SK-N-MC (cell line): ENCODE measurements around the gene SNAP47.
"Not testable (repeated sequence)": the region's sequence is repeated elsewhere in the genome, so short reads cannot be mapped to it uniquely, and the experiment has no call there.

Experiments
- DNase-seq: peaks from one replicate; pipeline ENCODE4 v3.0.0-alpha.2; 2011; ENCODE audit warnings: low read depth, low spot score
- H3K27ac ChIP-seq: fragments of 200-600 bp; sonication (generic); 2 replicates; pipeline ENCODE4 v1.5.1; 2016; ENCODE audit warnings: mixed run types
- H3K36me3 ChIP-seq: fragments of 200-600 bp; sonication (generic); 2 replicates; pipeline ENCODE4 v1.6.1; 2017; ENCODE audit warnings: antibody characterized with exemption, low read length, mixed read lengths; ENCODE audit not compliant: insufficient read depth
- H3K4me3 ChIP-seq: fragments of 200-600 bp; sonication (generic); 2 replicates; pipeline ENCODE4 v1.5.1; 2016
- H3K9ac ChIP-seq: fragments of 200-600 bp; sonication (generic); 2 replicates; pipeline ENCODE4 v1.8.0; 2017; ENCODE audit warnings: mixed run types, mixed read lengths; ENCODE audit not compliant: insufficient read length
- H3K9me3 ChIP-seq: fragments of 200-600 bp; sonication (generic); 2 replicates; pipeline ENCODE4 v1.6.1; 2017; ENCODE audit warnings: low read depth, mild to moderate bottlenecking, antibody characterized with exemption, low read length, moderate library complexity, mixed read lengths
- EZH2 ChIP-seq: fragments of 200-600 bp; sonication (generic); IDR thresholded peaks from one replicate; pipeline ENCODE4 v1.6.1; 2017; ENCODE audit warnings: antibody characterized with exemption
- FOXP2 ChIP-seq: optimal IDR thresholded peaks from 2 replicates; pipeline ENCODE3; 2011; ENCODE audit warnings: mild to moderate bottlenecking, moderate library complexity; ENCODE audit not compliant: insufficient read depth; ENCODE audit errors: extremely low read length, control extremely low read depth
- POLR2AphosphoS5 ChIP-seq: IDR thresholded peaks from 2 replicates; pipeline ENCODE4 v1.6.1; 2012; ENCODE audit warnings: mild to moderate bottlenecking, low read depth, low read length, borderline replicate concordance

SNAP47 gene

DNA sequence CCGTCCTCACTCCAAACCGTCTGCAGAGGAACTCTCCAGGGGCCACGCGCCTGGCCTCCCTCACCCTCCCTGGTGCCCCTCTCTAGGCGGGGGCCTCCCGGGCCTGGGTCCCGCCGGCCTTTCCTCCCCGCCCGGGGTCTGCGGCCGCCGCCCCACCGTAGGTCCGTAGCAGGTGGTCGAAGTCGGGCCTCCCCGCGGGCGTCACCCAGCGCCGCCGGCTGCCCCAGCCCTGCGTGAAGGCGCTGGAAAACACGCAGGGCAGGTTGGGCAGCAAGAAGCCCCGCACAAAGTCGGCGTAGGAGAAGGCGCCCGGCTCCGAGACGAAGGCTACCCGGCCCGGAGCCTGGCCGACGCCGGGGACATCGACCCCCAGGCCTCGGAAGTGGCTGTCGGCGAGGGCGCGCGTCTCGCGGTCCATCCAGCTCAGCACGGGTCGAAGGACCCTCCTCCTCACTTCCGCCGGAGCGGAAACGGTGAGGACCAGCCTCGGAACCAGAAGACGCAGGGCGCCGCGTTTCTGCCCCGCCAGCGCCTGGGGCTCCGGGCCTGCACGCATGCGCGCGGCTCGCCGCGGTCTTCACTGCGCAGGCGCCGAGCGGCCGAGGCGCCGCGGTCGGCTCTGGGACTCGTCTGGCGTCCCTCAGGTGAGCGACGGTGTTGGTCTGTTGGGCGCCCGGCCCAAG lies at the start of gene SNAP47, which contains the start of gene JMJD4:
Gene SNAP47, plus strand, starts transcription at position 580 of the 683 bp plus-strand sequence. CDS start 12,302 bp downstream, outside the sequence.
Gene JMJD4, minus strand, starts transcription at position 447 of the 683 bp plus-strand sequence. Its CDS starts 29 bp downstream, at position 418.
- DNase-seq, result peak; percentile 18
- no peak within 1 kb of the TSS for H3K27ac ChIP-seq
- peak within 1 kb of the TSS; percentile 96 for H3K4me3 ChIP-seq
- H3K9ac ChIP-seq, result peak within 1 kb of the TSS; percentile 89
- TF ChIP-seq EZH2 (no peak), FOXP2 (no peak), POLR2AphosphoS5 (peak; percentile 91)
- peaks cover 15% of the 10 kb centered on the region for H3K36me3 ChIP-seq
- no peaks in the 10 kb centered on the region for H3K9me3 ChIP-seq

- no peak overlapping the region for H3K27ac ChIP-seq
- no peak overlapping the region for H3K4me3 ChIP-seq
- no peaks in the 10 kb centered on the region for H3K36me3 ChIP-seq
- H3K9ac ChIP-seq, result no peak overlapping the region
- H3K9me3 ChIP-seq, result peaks cover 5% of the 10 kb centered on the region; the same call in 1 of the 2 replicates
- no peak for DNase-seq
- TF ChIP-seq POLR2AphosphoS5 (no peak), FOXP2 (no peak), EZH2 (no peak)
Measured at GRCh38 chr1:227685807-227686206, 49.4 kb upstream of the SNAP47 start.

DNA sequence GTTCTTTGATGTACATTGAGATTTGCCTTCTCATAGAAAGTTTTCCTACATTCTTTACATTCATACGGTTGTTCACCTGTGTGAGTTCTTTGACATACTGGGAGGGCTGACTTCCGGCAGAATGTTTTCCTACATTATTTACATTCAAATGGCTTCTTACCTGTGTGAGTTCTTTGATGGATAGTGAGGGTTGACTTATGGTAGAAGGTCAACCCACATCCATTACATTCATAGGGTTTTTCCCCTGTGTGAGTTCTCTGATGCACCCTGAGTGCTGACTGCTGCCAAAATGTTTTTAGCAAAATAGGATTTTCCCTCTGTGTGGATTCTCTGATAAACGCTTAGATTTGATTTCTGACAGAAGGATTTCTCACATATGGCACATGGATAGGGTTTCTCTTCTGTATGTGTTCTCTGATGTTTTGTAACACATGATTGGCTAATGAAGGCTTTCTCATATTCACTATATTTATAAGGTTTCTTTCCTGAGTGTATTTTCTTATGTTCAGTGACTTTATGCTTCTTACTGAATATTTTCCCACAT lies 37.8 kb upstream of the SNAP47 start:
- Histone ChIP-seq H3K9me3 (peaks cover 7% of the 10 kb centered on the region; the same call in 1 of the 2 replicates), H3K36me3 (no peaks in the 10 kb centered on the region), H3K4me3 (no peak overlapping the region), H3K27ac (no peak overlapping the region), H3K9ac (no peak overlapping the region)
- TF ChIP-seq POLR2AphosphoS5 (no peak), FOXP2 (no peak), EZH2 (no peak)
- DNase-seq, result no peak

DNA sequence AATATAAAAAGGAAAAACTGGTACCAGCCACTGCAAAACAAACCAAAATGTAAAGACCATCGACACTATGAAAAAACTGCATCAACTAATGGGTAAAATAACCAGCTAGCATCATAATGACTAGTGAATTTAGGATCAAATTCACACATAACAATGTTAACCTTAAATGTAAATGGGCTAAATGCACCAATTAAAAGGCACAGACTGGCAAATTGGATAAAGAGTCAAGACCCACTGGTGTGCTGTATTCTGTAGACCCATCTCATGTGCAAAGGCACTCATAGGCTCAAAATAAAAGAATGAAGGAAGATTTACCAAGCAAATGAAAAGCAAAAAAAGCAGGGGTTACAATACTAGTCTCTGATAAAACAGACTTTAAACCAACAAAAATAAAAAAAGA lies 33.6 kb upstream of the SNAP47 start:
- H3K9ac ChIP-seq, H3K4me3 ChIP-seq, H3K36me3 ChIP-seq, DNase-seq, H3K9me3 ChIP-seq, H3K27ac ChIP-seq: not testable (repeated sequence)

- no peaks in the 10 kb centered on the region for H3K36me3 ChIP-seq
- TF ChIP-seq EZH2, result no peak
- TF ChIP-seq FOXP2, result no peak
Measured at GRCh38 chr1:227707846-227708245, 27.4 kb upstream of the SNAP47 start.

GRCh38 chr1:227709451-227709850 lies 25.8 kb upstream of the SNAP47 start:
- no peak for DNase-seq
- no peak for TF ChIP-seq FOXP2
- Histone ChIP-seq H3K9me3 (no peaks in the 10 kb centered on the region), H3K9ac (no peak overlapping the region), H3K27ac (no peak overlapping the region), H3K4me3 (no peak overlapping the region), H3K36me3 (no peaks in the 10 kb centered on the region)

More at GRCh38 chr1:227707846-227708245, 27.4 kb upstream of the SNAP47 start:
- Histone ChIP-seq H3K27ac (no peak overlapping the region), H3K9me3 (no peaks in the 10 kb centered on the region), H3K4me3 (no peak overlapping the region), H3K9ac (no peak overlapping the region)
- DNase-seq, result no peak

DNA sequence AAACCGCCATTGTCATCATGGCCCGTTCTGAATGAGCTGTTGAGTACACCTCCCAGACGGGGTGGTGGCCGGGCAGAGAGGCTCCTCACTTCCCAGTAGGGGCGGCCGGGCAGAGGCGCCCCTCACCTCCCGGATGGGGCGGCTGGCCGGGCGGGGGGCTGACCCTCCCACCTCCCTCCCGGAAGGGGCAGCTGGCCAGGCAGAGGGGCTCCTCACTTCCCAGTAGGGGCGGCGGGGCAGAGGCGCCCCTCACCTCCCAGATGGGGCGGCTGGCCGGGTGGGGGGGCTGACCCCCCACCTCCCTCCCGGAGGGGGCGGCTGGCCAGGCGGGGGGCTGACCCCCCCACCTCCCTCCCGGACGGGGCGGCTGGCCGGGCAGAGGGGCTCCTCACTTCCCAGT lies 24.8 kb upstream of the SNAP47 start:
- not testable (repeated sequence) for H3K9me3 ChIP-seq, H3K36me3 ChIP-seq, DNase-seq, H3K4me3 ChIP-seq, H3K9ac ChIP-seq, H3K27ac ChIP-seq

DNA sequence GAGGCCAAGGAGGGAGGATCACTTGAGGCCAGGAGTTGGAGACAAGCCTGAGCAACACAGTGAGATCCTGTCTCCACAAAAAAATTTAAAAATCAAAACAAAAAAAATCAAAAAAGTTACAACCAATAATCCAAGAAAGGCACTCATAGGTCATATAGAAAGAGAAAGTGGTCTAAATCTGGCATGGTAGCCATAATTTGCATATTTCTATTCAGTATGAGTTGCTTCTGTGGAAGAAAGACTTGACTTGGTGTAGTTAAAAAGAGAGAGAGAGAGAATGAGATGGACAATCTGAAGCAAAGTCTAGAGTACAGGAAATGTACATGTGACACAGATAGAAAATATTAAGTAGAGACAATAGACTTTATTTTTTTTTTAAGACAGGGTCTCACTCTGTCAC lies 22.6 kb upstream of the SNAP47 start:
- H3K9me3 ChIP-seq, result no peaks in the 10 kb centered on the region
- no peak for DNase-seq
- H3K9ac ChIP-seq, result no peak overlapping the region
- H3K27ac ChIP-seq, result no peak overlapping the region
- H3K36me3 ChIP-seq, result no peaks in the 10 kb centered on the region
- TF ChIP-seq POLR2AphosphoS5 (no peak), FOXP2 (no peak), EZH2 (no peak)
- no peak overlapping the region for H3K4me3 ChIP-seq

DNA sequence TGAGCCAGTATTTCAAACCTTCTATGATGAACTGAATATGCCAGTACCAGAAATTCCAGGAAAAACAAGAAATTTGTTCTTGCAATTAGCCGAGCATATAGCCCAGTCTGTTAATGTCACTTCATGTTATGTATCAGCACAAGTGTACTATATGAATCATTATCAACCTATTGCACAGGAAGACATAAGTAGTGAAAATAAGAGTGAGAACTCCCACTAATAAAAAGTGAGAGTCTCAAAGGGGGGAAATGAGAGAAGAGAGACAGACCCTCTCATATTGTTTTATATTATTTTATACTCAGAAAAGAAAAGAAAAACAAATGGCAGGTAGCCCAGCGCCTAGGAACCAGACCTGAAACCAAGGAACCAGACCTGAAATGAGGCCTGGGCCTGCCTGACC lies 16.3 kb upstream of the SNAP47 start:
- Histone ChIP-seq H3K4me3 (no peak overlapping the region), H3K9me3 (no peaks in the 10 kb centered on the region), H3K27ac (no peak overlapping the region), H3K9ac (no peak overlapping the region), H3K36me3 (no peaks in the 10 kb centered on the region)
- no peak for TF ChIP-seq EZH2
- no peak for TF ChIP-seq FOXP2
- TF ChIP-seq POLR2AphosphoS5, result no peak
- no peak for DNase-seq

DNA sequence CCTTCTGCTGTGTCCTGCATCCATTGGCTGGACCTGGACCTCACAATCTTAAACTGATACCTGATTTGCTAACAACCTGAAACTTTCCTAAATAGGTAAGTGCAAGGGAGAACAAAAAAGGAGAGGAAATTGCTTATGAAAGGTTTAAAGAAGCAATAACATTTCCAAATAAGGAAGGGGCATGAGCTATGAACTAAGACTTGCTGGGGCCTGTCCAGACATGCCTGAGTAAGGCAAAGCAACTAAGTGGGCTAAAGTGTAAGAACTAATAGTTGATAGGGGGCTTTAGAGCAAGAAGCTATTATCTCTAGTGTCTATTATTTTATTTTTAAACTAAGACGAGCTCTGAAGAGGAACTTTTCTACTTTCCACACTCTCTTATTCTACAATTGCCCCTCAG lies 11.8 kb upstream of the SNAP47 start:
- TF ChIP-seq FOXP2, result no peak
- Histone ChIP-seq H3K27ac (no peak overlapping the region), H3K9me3 (no peaks in the 10 kb centered on the region), H3K9ac (no peak overlapping the region), H3K36me3 (no peaks in the 10 kb centered on the region), H3K4me3 (no peak overlapping the region)
- DNase-seq, result no peak
